Loucy (cell line): ENCODE data around the gene TUBB4B.

Experiments used
- H2AFZ ChIP-seq: fragments of 200-600 bp; sonication (generic); 2 replicates; pipeline ENCODE4 v1.6.0; 2016; ENCODE audit warnings: antibody characterized with exemption, mild to moderate bottlenecking, low read length, moderate library complexity
- H3F3A ChIP-seq: fragments of 200-600 bp; 2 replicates; pipeline ENCODE4 v1.6.0; 2016; ENCODE audit warnings: antibody characterized with exemption, low read depth, mild to moderate bottlenecking
- H3K27me3 ChIP-seq: fragments of 200-600 bp; sonication (generic); 2 replicates; pipeline ENCODE4 v1.6.1; 2014; ENCODE audit warnings: low read length, mild to moderate bottlenecking; ENCODE audit not compliant: insufficient read depth, poor library complexity, severe bottlenecking
- H3K36me3 ChIP-seq: fragments of 200-600 bp; sonication (generic); 2 replicates; pipeline ENCODE4 v1.6.1; 2016; ENCODE audit warnings: low read length; ENCODE audit not compliant: insufficient read depth
- H3K4me1 ChIP-seq: fragments of 200-600 bp; sonication (generic); 2 replicates; pipeline ENCODE4 v1.5.1; 2014; ENCODE audit warnings: low read length, mild to moderate bottlenecking; ENCODE audit not compliant: insufficient read depth, poor library complexity, severe bottlenecking
- H3K4me2 ChIP-seq: fragments of 200-600 bp; sonication (generic); 2 replicates; pipeline ENCODE4 v1.6.0; 2014; ENCODE audit warnings: antibody characterized with exemption, low read length, low read depth, mild to moderate bottlenecking; ENCODE audit not compliant: poor library complexity, severe bottlenecking
- H3K4me3 ChIP-seq: fragments of 200-600 bp; sonication (generic); 2 replicates; pipeline ENCODE4 v1.5.1; 2014; ENCODE audit warnings: low read length, mild to moderate bottlenecking, mixed read lengths; ENCODE audit not compliant: poor library complexity, severe bottlenecking
- H3K79me2 ChIP-seq: fragments of 200-600 bp; sonication (generic); 2 replicates; pipeline ENCODE4 v1.6.1; 2014; ENCODE audit warnings: low read length; ENCODE audit not compliant: insufficient read depth
- H3K9ac ChIP-seq: fragments of 200-600 bp; sonication (generic); 2 replicates; pipeline ENCODE4 v1.6.0; 2014; ENCODE audit warnings: mild to moderate bottlenecking, low read depth, low read length, moderate library complexity; ENCODE audit not compliant: poor library complexity, severe bottlenecking
- H3K9me2 ChIP-seq: fragments of 200-600 bp; sonication (generic); replicated peaks from 2 replicates; pipeline ENCODE4 v1.6.1; 2016; ENCODE audit warnings: low read depth, low read length, mixed read lengths
- H3K9me3 ChIP-seq: fragments of 200-600 bp; sonication (generic); 2 replicates; pipeline ENCODE4 v1.6.1; 2014; ENCODE audit warnings: mild to moderate bottlenecking, antibody characterized with exemption, low read length, low read depth; ENCODE audit not compliant: insufficient read depth
- H4K20me1 ChIP-seq: fragments of 200-600 bp; sonication (generic); 2 replicates; pipeline ENCODE4 v1.6.0; 2014; ENCODE audit warnings: antibody characterized with exemption, low read length, mild to moderate bottlenecking; ENCODE audit not compliant: insufficient read depth, poor library complexity, severe bottlenecking
- CTCF ChIP-seq: fragments of 200-600 bp; sonication (generic); conservative IDR thresholded peaks from 2 replicates; pipeline ENCODE4 v1.5.1; 2014; ENCODE audit warnings: mild to moderate bottlenecking, antibody characterized with exemption, low read length
- EZH2phosphoT487 ChIP-seq: fragments of 200-600 bp; IDR thresholded peaks from 2 replicates; pipeline ENCODE4 v1.6.1; 2018; ENCODE audit warnings: antibody characterized with exemption, mild to moderate bottlenecking, moderate library complexity, borderline replicate concordance

The TUBB4B gene

DNA sequence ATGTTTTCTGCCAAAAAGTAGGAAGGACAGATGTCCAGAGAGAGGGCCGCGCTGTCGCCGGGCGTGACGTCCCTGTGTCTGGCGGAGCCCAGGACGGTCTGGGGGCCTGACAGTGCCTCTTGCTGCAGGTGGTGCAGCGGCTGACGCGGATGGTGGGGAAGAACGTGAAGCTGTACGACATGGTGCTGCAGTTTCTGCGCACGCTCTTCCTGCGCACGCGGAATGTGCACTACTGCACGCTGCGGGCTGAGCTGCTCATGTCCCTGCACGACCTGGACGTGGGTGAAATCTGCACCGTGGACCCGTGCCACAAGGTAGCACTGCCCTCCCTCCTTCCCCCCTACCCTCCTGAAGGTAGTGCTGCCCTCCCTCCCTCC is 21.8 kb downstream of the TUBB4B start:
- no peaks in the 10 kb centered on the region for H3K27me3 ChIP-seq
- no peaks in the 10 kb centered on the region for H3K9me3 ChIP-seq
- H3K4me1 ChIP-seq, result peaks cover 7% of the 10 kb centered on the region
- peaks cover 4% of the 10 kb centered on the region; the same call in 1 of the 2 replicates for H3K36me3 ChIP-seq
- peaks cover 9% of the 10 kb centered on the region; the same call in 1 of the 2 replicates for H3K79me2 ChIP-seq
- TF ChIP-seq EZH2phosphoT487 (no peak), CTCF (no peak)
- no peaks in the 10 kb centered on the region for H3K9me2 ChIP-seq
- H3F3A ChIP-seq, result no peaks in the 10 kb centered on the region
- H3K4me3 ChIP-seq, result no peak overlapping the region
- peaks cover 2% of the 10 kb centered on the region for H4K20me1 ChIP-seq
- no peak overlapping the region for H3K9ac ChIP-seq
- no peak overlapping the region for H2AFZ ChIP-seq
- no peak overlapping the region for H3K4me2 ChIP-seq

DNA sequence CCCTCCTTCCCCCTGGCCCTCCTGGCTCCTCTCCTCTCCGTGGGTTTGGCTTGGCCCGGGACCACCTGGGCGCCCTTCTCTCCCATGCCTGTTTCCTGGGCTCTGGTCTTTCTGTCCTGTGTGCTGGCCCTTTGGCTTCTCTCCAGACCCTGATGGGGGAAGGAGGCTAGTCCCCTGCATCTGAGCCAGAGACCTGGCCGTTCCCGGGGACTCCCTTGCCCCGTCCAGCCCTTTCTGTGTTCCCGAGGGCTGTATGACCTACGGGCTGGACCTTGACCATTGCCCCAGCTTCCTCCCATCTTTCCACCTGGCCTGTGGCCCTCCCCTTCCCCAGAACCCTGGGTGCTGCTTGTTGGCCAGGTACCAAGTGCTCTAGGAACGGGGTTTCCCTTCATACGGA is 22.4 kb downstream of the TUBB4B start:
- Histone ChIP-seq H3K9ac (no peak overlapping the region), H3K36me3 (peaks cover 4% of the 10 kb centered on the region; the same call in 1 of the 2 replicates)

GRCh38 chr9:137264067-137264466 is 23.0 kb downstream of the TUBB4B start:
- H3F3A ChIP-seq, result no peaks in the 10 kb centered on the region
- H3K36me3 ChIP-seq, result peaks cover 4% of the 10 kb centered on the region; the same call in 1 of the 2 replicates
- H3K4me2 ChIP-seq, result no peak overlapping the region
- H3K9me3 ChIP-seq, result no peaks in the 10 kb centered on the region
- H3K9me2 ChIP-seq, result no peaks in the 10 kb centered on the region
- no peaks in the 10 kb centered on the region for H4K20me1 ChIP-seq
- no peak overlapping the region for H2AFZ ChIP-seq
- H3K27me3 ChIP-seq, result no peaks in the 10 kb centered on the region
- H3K79me2 ChIP-seq, result 0 out of 2 replicates have a peak, but pooled peaks cover 3% of the 10 kb centered on the region
- peaks cover 7% of the 10 kb centered on the region for H3K4me1 ChIP-seq
- TF ChIP-seq EZH2phosphoT487 (no peak), CTCF (no peak)
- no peak overlapping the region for H3K4me3 ChIP-seq
- H3K9ac ChIP-seq, result no peak overlapping the region

More for the DNA sequence above, 22.4 kb downstream of the TUBB4B start:
- peaks cover 3% of the 10 kb centered on the region; the same call in 1 of the 2 replicates for H3K79me2 ChIP-seq
- no peaks in the 10 kb centered on the region for H3K9me2 ChIP-seq
- no peaks in the 10 kb centered on the region for H3F3A ChIP-seq
- no peaks in the 10 kb centered on the region for H3K27me3 ChIP-seq
- no peak overlapping the region for H2AFZ ChIP-seq
- H4K20me1 ChIP-seq, result peaks cover 2% of the 10 kb centered on the region
- no peak overlapping the region for H3K4me3 ChIP-seq
- TF ChIP-seq EZH2phosphoT487 (no peak), CTCF (no peak)
- no peak overlapping the region for H3K4me2 ChIP-seq
- no peaks in the 10 kb centered on the region for H3K9me3 ChIP-seq
- H3K4me1 ChIP-seq, result peaks cover 10% of the 10 kb centered on the region
